Tibial artery (tissue), 4 donors: ENCODE data around the gene SLC12A6.

Experiments
- DNase-seq, 2 donors: peaks; one replicate each; pipeline ENCODE4 v3.0.0-alpha.2; 2019
- H3K27ac ChIP-seq, 2 donors: fragments of 200-600 bp; sonication (generic) in 1 of 2; 1 replicate in 1 of 2; 2 replicates in 1 of 2; pipeline ENCODE4 v1.5.1; 2018 to 2019; ENCODE audit warnings: mild to moderate bottlenecking in 1 of 2
- H3K27me3 ChIP-seq, 2 donors: fragments of 200-600 bp; sonication (generic) in 1 of 2; one replicate each; pipeline versions ENCODE4 v1.5.1 to v1.6.0; 2016 to 2019
- H3K36me3 ChIP-seq, 3 donors: fragments of 200-600 bp; sonication (generic) in 2 of 3; one replicate each; pipeline ENCODE4 v1.5.1; 2016 to 2019; ENCODE audit warnings: mild to moderate bottlenecking in 2 of 3
- H3K4me1 ChIP-seq, 4 donors: fragments of 200-600 bp; sonication (generic) in 2 of 4; 1 replicate in 3 of 4; 2 replicates in 1 of 4; pipeline ENCODE4 v1.5.1; 2016 to 2019
- H3K4me3 ChIP-seq, 2 donors: fragments of 200-600 bp; sonication (generic) in 1 of 2; 1 replicate in 1 of 2; 2 replicates in 1 of 2; pipeline ENCODE4 v1.5.1; 2018 to 2019; ENCODE audit warnings: mild to moderate bottlenecking in 2 of 2
- H3K9me3 ChIP-seq, 3 donors: fragments of 200-600 bp; sonication (generic) in 1 of 3; one replicate each; pipeline ENCODE4 v1.5.1; 2016 to 2019
- CTCF ChIP-seq, 2 experiments: fragments of 200-600 bp in 1 of 2; fragments of 450-650 bp in 1 of 2; IDR thresholded peaks; one replicate each; pipeline ENCODE4 v1.5.1; 2017 to 2019; ENCODE audit warnings: antibody characterized with exemption in 2 of 2, mild to moderate bottlenecking in 1 of 2, moderate library complexity in 1 of 2
- intact Hi-C: fragments of 100-400 bp; cut with DNase I; formaldehyde crosslinking; loops from one replicate; pipeline ENCODE4 v1.15.0; 2023; ENCODE audit warnings: low total_unique reads

SLC12A6 gene

DNA sequence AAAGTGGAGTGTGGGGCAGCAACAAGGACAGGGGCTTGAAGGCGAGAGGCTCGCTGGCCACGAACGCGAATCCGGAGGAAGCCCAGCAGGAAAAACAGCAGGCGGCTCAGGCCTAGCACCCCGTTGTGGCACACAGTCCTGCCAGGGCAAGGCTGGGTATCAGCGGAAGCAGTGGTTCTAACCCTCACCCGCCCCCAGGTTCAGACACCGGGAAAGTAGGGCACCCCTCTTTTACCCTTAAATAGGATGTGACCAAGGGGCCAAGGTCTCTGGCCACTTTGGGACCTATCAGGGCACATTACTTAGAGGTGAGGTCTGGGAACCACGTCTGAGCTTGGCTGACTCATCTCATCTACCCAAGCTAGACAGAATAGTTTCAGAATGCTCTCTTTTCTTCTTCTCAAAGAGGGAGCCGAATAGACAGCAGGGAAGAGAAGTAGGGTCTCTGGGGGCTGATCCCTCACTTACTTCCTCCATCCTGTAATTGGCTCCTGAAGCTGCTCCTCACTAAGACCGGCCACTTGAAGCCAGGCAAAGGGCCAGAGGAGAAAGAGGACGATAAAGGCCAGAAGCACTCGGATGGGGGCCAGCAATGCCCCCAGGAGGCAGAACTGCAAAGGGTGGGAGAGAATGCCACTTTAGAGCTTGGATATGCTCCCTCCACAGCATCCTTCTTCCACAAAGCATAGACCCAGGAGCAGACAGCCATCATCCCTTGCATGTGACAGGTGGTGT, 27.7 kb upstream of the SLC12A6 start:
- Histone ChIP-seq H3K36me3 (peaks cover 0 to 34% (median 4%) of the 10 kb centered on the region in 3 donors), H3K4me1 (peaks cover 0 to 20% (median 17%) of the 10 kb centered on the region in 4 donors), H3K27ac (peak overlapping the region in 1 of 2 donors; percentile 89), H3K9me3 (no peaks in the 10 kb centered on the region), H3K27me3 (no peaks in the 10 kb centered on the region), H3K4me3 (peak overlapping the region; percentile 63 to 80)
- intact Hi-C loops = loop anchor here (10.0 kb wide), 2 partner anchors 130 to 300 kb away; no protein-coding TSS in a partner anchor
- no peak for TF ChIP-seq CTCF (IDR thresholded peaks at IDR 0.05)
- no peak for DNase-seq

DNA sequence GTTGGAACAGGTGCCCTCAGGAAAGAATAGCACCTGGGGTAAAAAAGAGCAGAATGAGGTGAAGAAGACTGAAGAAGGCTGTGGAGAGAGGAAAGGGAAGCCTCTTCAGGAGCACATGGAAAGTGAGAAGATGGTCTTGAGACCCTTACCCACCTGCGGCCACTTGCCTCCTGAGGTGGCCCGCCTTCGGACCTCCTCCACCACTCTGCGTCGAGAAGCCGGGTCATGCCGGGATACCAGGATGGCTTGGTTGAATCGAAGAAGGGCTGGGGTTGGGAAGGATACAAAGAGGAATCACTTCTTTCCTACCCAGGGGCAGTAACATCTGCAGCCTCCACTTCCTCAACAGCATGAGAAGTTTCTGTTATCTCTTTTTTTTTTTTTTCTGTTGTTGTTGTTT, 26.5 kb upstream of the SLC12A6 start:
- Histone ChIP-seq H3K36me3 (peaks cover 0 to 46% (median 14%) of the 10 kb centered on the region in 3 donors), H3K9me3 (no peaks in the 10 kb centered on the region), H3K27me3 (no peaks in the 10 kb centered on the region), H3K27ac (no peak overlapping the region), H3K4me3 (no peak overlapping the region), H3K4me1 (peaks cover 0 to 20% (median 17%) of the 10 kb centered on the region in 4 donors)
- TF ChIP-seq CTCF (IDR thresholded peaks at IDR 0.05) = no peak
- intact Hi-C loops = loop anchor here (10.0 kb wide), 2 partner anchors 129 to 299 kb away; no protein-coding TSS in a partner anchor
- DNase-seq = no peak

GRCh38 chr15:34362047-34362773, 24.6 kb upstream of the SLC12A6 start:
- no peak for DNase-seq
- no peaks in the 10 kb centered on the region for H3K9me3 ChIP-seq
- no peak for TF ChIP-seq CTCF (IDR thresholded peaks at IDR 0.05)
- peaks cover 0 to 13% (median 11%) of the 10 kb centered on the region in 4 donors for H3K4me1 ChIP-seq
- intact Hi-C loops = loop anchor here (10.0 kb wide), 2 partner anchors 127 to 297 kb away; no protein-coding TSS in a partner anchor
- H3K27me3 ChIP-seq = no peaks in the 10 kb centered on the region
- H3K27ac ChIP-seq = no peak overlapping the region
- no peak overlapping the region for H3K4me3 ChIP-seq
- peaks cover 0 to 63% (median 24%) of the 10 kb centered on the region in 3 donors for H3K36me3 ChIP-seq

DNA sequence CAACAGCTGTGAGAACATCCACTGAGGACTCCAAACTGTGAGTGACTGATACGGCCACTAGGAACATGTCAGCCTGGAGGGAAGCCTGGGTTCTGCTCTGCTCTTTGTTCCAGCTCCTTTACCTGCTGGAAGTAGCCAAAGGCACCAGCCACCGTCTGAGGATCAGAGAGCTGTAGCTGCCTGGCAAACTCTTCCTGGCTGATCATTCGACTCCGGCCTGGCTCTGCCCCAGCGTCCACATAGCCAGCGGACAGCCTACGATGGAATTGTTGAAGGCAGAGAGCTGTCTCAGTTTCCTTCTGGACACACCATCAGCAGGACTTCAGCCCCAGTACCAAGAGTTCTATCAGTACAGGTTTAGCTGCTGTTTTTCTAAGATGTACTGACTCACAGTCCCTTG, 23.7 kb upstream of the SLC12A6 start:
- no peak for TF ChIP-seq CTCF (IDR thresholded peaks at IDR 0.05)
- intact Hi-C loops = loop anchor here (10.0 kb wide), 2 partner anchors 126 to 296 kb away; no protein-coding TSS in a partner anchor
- Histone ChIP-seq H3K27me3 (no peaks in the 10 kb centered on the region), H3K9me3 (no peaks in the 10 kb centered on the region), H3K27ac (no peak overlapping the region), H3K4me1 (peaks cover 0 to 12% (median 11%) of the 10 kb centered on the region in 4 donors), H3K36me3 (peaks cover 0 to 73% (median 27%) of the 10 kb centered on the region in 3 donors), H3K4me3 (no peak overlapping the region)
- DNase-seq = no peak

GRCh38 chr15:34360298-34360697, 22.7 kb upstream of the SLC12A6 start:
- Histone ChIP-seq H3K4me1 (peaks cover 0 to 2% (median 2%) of the 10 kb centered on the region in 4 donors), H3K36me3 (peaks cover 0 to 82% (median 32%) of the 10 kb centered on the region in 3 donors), H3K4me3 (no peak overlapping the region), H3K27me3 (no peaks in the 10 kb centered on the region), H3K27ac (no peak overlapping the region), H3K9me3 (no peaks in the 10 kb centered on the region)
- intact Hi-C loops = loop anchor here (10.0 kb wide), 2 partner anchors 125 to 295 kb away; no protein-coding TSS in a partner anchor
- TF ChIP-seq CTCF (IDR thresholded peaks at IDR 0.05) = no peak
- DNase-seq = no peak
